ENCODE results near the gene HSD17B8.

- TF ChIP-seq, protein P1, sequence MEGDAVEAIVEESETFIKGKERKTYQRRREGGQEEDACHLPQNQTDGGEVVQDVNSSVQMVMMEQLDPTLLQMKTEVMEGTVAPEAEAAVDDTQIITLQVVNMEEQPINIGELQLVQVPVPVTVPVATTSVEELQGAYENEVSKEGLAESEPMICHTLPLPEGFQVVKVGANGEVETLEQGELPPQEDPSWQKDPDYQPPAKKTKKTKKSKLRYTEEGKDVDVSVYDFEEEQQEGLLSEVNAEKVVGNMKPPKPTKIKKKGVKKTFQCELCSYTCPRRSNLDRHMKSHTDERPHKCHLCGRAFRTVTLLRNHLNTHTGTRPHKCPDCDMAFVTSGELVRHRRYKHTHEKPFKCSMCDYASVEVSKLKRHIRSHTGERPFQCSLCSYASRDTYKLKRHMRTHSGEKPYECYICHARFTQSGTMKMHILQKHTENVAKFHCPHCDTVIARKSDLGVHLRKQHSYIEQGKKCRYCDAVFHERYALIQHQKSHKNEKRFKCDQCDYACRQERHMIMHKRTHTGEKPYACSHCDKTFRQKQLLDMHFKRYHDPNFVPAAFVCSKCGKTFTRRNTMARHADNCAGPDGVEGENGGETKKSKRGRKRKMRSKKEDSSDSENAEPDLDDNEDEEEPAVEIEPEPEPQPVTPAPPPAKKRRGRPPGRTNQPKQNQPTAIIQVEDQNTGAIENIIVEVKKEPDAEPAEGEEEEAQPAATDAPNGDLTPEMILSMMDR (IDR thresholded peaks at IDR 0.05; ENCODE audit: low read depth, low read length) = no peak
- no peak for TF ChIP-seq POLR2A (IDR thresholded peaks at IDR 0.05; ENCODE audit: extremely low read depth, insufficient read length)
- no peak for TF ChIP-seq MYC (IDR thresholded peaks at IDR 0.05; ENCODE audit: low read depth, low read length)
- TF ChIP-seq MAX (IDR thresholded peaks at IDR 0.05; ENCODE audit: low read depth, low read length) = no peak
Observed at GRCh38 chr6:33193619-33194018, 10.8 kb upstream of the HSD17B8 start.

Data from NB4 (cell line).